NAMALWA (cell line): ENCODE results near the gene KCNH1.

Experiments
- DNase-seq: peaks from one replicate; pipeline ENCODE4 v3.0.0-alpha.2; 2015; ENCODE audit warnings: low spot score

The KCNH1 gene

GRCh38 chr1:210857705-210858104 lies 276.2 kb downstream of the KCNH1 start:
- no peak for DNase-seq

GRCh38 chr1:210857146-210857663 lies 276.7 kb downstream of the KCNH1 start:
- DNase-seq: no peak

- no peak for DNase-seq
Observed at GRCh38 chr1:210855440-210855839, 278.5 kb downstream of the KCNH1 start.

GRCh38 chr1:210853276-210853675 lies 280.7 kb downstream of the KCNH1 start:
- DNase-seq: no peak

GRCh38 chr1:210850556-210850955 lies 283.4 kb downstream of the KCNH1 start:
- DNase-seq: no peak

GRCh38 chr1:210848474-210848873 lies 285.5 kb downstream of the KCNH1 start:
- no peak for DNase-seq

GRCh38 chr1:210841926-210842625 lies 291.9 kb downstream of the KCNH1 start:
- no peak for DNase-seq

GRCh38 chr1:210830034-210831028 lies 303.6 kb downstream of the KCNH1 start:
- DNase-seq: no peak

- no peak for DNase-seq
Observed at GRCh38 chr1:210828996-210829596, 304.9 kb downstream of the KCNH1 start.

- no peak for DNase-seq
Observed at GRCh38 chr1:210827481-210827880, 306.5 kb downstream of the KCNH1 start.

GRCh38 chr1:210826686-210827085 lies 307.3 kb downstream of the KCNH1 start:
- no peak for DNase-seq

GRCh38 chr1:210822932-210823331 lies 311.0 kb downstream of the KCNH1 start:
- DNase-seq: no peak

- no peak for DNase-seq
Observed at GRCh38 chr1:210822241-210822640, 311.7 kb downstream of the KCNH1 start.

GRCh38 chr1:210821615-210822014 lies 312.3 kb downstream of the KCNH1 start:
- DNase-seq: no peak

- no peak for DNase-seq
Observed at GRCh38 chr1:210819266-210819665, 314.7 kb downstream of the KCNH1 start.

- no peak for DNase-seq
Observed at GRCh38 chr1:210817385-210818275, 316.3 kb downstream of the KCNH1 start.

- no peak for DNase-seq
Observed at GRCh38 chr1:210815641-210816550, 318.1 kb downstream of the KCNH1 start.

- no peak for DNase-seq
Observed at GRCh38 chr1:210814382-210815123, 319.4 kb downstream of the KCNH1 start.

GRCh38 chr1:210801501-210801900 lies 332.4 kb downstream of the KCNH1 start:
- DNase-seq: no peak

GRCh38 chr1:210800756-210801155 lies 333.2 kb downstream of the KCNH1 start:
- no peak for DNase-seq
